MCF 10A (cell line): ENCODE results near the gene ZNF423. TPM values are rescaled to one million over a fixed set of nuclear protein-coding genes. Genes with fewer than 3 reads are reported as not detected.

ENCODE experiments used
- BruUV-seq: library from RNA; stranded (reverse); fragments of 400-500 nt; replicated peaks from 2 replicates; lab custom pipeline; 2021; lab: Mats Ljungman, UMichigan
- CTCF ChIA-PET: fragments of 300-600 bp; sonication (Branson Sonifier 250); formaldehyde crosslinking; extraction: SDS; loops from one replicate; lab custom pipeline; 2021; ENCODE audit warnings: antibody characterized with exemption, inconsistent platforms; lab: Yijun Ruan, JAX
- POLR2A ChIA-PET: fragments of 300-600, 350-650 bp; sonication (Branson Sonifier 250); formaldehyde crosslinking; extraction: SDS; loops from one replicate; lab custom pipeline; 2020; ENCODE audit warnings: antibody characterized with exemption, inconsistent platforms; lab: Yijun Ruan, JAX
- DNase-seq: peaks from one replicate; pipeline ENCODE4 v3.0.0-alpha.2; 2018; ENCODE audit not compliant: unreplicated experiment
- H3K27ac Mint-ChIP-seq: one replicate; pipeline ENCODE4 v1.8.0; 2022; ENCODE audit warnings: mild to moderate bottlenecking, low read depth, mixed read lengths; ENCODE audit not compliant: unreplicated experiment
- H3K27me3 Mint-ChIP-seq: one replicate; pipeline ENCODE4 v1.8.0; 2022; ENCODE audit warnings: mixed read lengths; ENCODE audit not compliant: insufficient read depth, unreplicated experiment
- H3K36me3 Mint-ChIP-seq: one replicate; pipeline ENCODE4 v1.8.0; 2022; ENCODE audit warnings: mild to moderate bottlenecking, moderate library complexity, mixed read lengths; ENCODE audit not compliant: insufficient read depth, unreplicated experiment
- H3K4me1 Mint-ChIP-seq: one replicate; pipeline ENCODE4 v1.8.0; 2022; ENCODE audit warnings: mixed read lengths; ENCODE audit not compliant: insufficient read depth, unreplicated experiment
- H3K4me3 Mint-ChIP-seq: one replicate; pipeline ENCODE4 v1.8.0; 2022; ENCODE audit warnings: mild to moderate bottlenecking, moderate library complexity, mixed read lengths; ENCODE audit not compliant: unreplicated experiment
- H3K9me3 Mint-ChIP-seq: one replicate; pipeline ENCODE4 v1.8.0; 2022; ENCODE audit warnings: mixed read lengths; ENCODE audit not compliant: unreplicated experiment
- intact Hi-C: fragments of 100-400 bp; cut with micrococcal nuclease; formaldehyde crosslinking; loops from 2 replicates; pipeline ENCODE4 v1.14.1; 2022
- total RNA-seq: library from RNA; stranded (reverse); gene quantifications from 2 replicates; pipeline ENCODE4 v1.2.3, GENCODE V29; 2022
- TF ChIP-seq, protein P1 (sequence below): fragments of 200-600 bp; IDR thresholded peaks from one replicate; pipeline ENCODE4 v1.8.0; 2022; ENCODE audit warnings: antibody characterized with exemption, mild to moderate bottlenecking; ENCODE audit not compliant: unreplicated experiment

The ZNF423 gene
- total RNA-seq, 1 experiment from 2014 or later: not detected

DNA sequence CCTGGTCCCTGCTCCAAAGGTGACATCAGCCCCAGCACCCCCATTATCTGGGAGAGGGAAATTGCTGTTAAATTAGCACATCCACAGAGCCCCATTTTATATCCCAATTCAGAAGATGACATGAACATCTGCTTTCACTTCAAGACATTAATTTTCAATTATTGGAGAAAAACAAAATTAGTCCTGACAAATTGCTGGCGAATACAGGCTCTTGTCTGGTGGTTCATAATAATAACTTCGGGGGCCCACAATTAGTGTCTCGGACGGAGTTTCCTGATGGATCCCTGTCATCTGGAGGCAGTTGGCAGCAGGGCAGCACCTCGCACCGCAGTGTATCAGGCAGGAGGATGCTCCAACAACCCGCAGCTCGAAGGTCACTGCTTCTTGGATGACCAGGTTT lies 7.4 kb downstream of the ZNF423 start:
- no peak overlapping the region for H3K27ac Mint-ChIP-seq
- no peak overlapping the region for H3K4me3 Mint-ChIP-seq
- H3K36me3 Mint-ChIP-seq: no peaks in the 10 kb centered on the region
- peaks cover 86% of the 10 kb centered on the region for H3K27me3 Mint-ChIP-seq
- DNase-seq: no peak
- ChIA-PET POLR2A (no interaction called here), CTCF (no interaction called here)
- H3K9me3 Mint-ChIP-seq: no peaks in the 10 kb centered on the region
- intact Hi-C loops: no loop called here
- TF ChIP-seq, protein P1, sequence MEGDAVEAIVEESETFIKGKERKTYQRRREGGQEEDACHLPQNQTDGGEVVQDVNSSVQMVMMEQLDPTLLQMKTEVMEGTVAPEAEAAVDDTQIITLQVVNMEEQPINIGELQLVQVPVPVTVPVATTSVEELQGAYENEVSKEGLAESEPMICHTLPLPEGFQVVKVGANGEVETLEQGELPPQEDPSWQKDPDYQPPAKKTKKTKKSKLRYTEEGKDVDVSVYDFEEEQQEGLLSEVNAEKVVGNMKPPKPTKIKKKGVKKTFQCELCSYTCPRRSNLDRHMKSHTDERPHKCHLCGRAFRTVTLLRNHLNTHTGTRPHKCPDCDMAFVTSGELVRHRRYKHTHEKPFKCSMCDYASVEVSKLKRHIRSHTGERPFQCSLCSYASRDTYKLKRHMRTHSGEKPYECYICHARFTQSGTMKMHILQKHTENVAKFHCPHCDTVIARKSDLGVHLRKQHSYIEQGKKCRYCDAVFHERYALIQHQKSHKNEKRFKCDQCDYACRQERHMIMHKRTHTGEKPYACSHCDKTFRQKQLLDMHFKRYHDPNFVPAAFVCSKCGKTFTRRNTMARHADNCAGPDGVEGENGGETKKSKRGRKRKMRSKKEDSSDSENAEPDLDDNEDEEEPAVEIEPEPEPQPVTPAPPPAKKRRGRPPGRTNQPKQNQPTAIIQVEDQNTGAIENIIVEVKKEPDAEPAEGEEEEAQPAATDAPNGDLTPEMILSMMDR: no peak
- BruUV-seq: no TSS peak
- no peaks in the 10 kb centered on the region for H3K4me1 Mint-ChIP-seq

DNA sequence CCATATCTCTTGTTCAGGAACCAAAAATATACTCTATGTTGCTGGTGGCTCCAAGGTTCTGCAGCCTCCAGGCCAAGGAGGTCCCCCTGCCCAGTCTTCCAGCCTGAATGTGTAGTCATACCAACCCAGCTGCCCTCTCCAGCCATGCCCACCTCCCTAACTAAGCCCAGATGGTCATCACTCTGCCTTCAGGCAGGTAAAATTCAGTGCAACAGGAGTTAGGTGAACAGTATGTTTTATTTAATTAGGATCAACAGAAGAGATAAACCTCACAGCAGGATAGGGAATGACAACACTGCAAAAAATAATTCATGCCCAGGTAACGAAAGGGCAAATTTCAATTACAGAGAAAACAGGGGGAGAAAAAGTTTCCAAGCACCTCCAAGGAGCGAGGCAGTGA lies 9.1 kb downstream of the ZNF423 start:
- Mint-ChIP-seq H3K27me3 (peaks cover 69% of the 10 kb centered on the region), H3K27ac (no peak overlapping the region), H3K4me1 (no peaks in the 10 kb centered on the region), H3K9me3 (no peaks in the 10 kb centered on the region), H3K4me3 (no peak overlapping the region), H3K36me3 (no peaks in the 10 kb centered on the region)
- intact Hi-C loops: no loop called here
- TF ChIP-seq, protein P1: no peak
- BruUV-seq: no TSS peak
- ChIA-PET POLR2A (no interaction called here), CTCF (interaction anchor here (1.0 kb wide), 1 partner anchor 19 kb away, joined by 3 read pairs; no protein-coding TSS in a partner anchor)
- DNase-seq: no peak

DNA sequence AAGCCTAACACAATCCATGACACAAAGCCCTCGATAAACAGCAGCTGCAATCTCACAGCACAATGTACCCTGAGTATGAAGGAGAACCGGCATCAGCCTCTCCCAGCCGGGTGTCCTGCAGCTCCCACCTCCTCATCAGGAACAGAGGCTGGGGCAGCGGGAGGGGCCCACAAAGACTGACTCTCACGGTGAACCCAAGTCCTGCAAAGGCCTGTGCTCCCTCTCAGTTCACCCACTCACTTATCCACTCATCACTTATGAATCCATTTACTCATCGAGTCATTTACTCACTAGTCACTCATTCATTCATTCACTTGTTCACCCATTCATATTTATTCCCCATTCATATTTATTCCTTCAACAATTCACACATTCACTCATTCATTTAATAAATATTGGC lies 11.6 kb downstream of the ZNF423 start:
- no peaks in the 10 kb centered on the region for H3K9me3 Mint-ChIP-seq
- no peaks in the 10 kb centered on the region for H3K4me1 Mint-ChIP-seq
- BruUV-seq: no TSS peak

DNA sequence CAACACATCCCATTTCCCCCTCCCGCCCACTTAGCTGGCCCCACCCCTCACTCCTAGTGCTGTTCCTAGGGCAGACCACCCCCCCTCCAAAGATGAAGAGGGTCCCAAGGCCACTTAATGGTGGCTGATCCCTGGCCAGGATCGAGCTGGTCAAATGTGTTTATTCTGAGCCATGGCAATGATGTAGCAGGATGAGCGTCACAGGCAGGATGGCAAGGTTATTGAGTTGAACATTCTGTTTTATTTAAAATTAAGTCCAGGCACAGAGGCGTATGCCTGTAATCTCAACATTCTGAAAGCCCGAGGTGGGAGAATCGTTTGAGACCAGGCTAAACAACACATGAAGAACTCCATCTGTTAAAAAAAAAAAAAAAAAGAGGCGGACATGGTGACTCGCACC lies 12.2 kb downstream of the ZNF423 start:
- TF ChIP-seq, protein P1: no peak
- H3K36me3 Mint-ChIP-seq: no peaks in the 10 kb centered on the region
- ChIA-PET POLR2A (interaction anchor here (0.6 kb wide), 1 partner anchor 129 kb away, joined by 6 read pairs; no protein-coding TSS in a partner anchor), CTCF (interaction anchor here (0.6 kb wide), 1 partner anchor 1339 kb away, joined by 5 read pairs; no protein-coding TSS in a partner anchor)
- no TSS peak for BruUV-seq
- no peak for DNase-seq
- no peak overlapping the region for H3K4me3 Mint-ChIP-seq
- H3K27me3 Mint-ChIP-seq: peaks cover 56% of the 10 kb centered on the region
- no peak overlapping the region for H3K27ac Mint-ChIP-seq
- H3K4me1 Mint-ChIP-seq: no peaks in the 10 kb centered on the region
- intact Hi-C loops: no loop called here
- no peaks in the 10 kb centered on the region for H3K9me3 Mint-ChIP-seq

More for the DNA sequence above, 11.6 kb downstream of the ZNF423 start:
- CTCF ChIA-PET: interaction anchor here (0.6 kb wide), 1 partner anchor 1339 kb away, joined by 5 read pairs; no protein-coding TSS in a partner anchor
- Mint-ChIP-seq H3K27me3 (peaks cover 62% of the 10 kb centered on the region), H3K27ac (no peak overlapping the region), H3K36me3 (no peaks in the 10 kb centered on the region), H3K4me3 (no peak overlapping the region)
- POLR2A ChIA-PET: interaction anchor here (0.6 kb wide), 1 partner anchor 128 kb away, joined by 6 read pairs; no protein-coding TSS in a partner anchor
- intact Hi-C loops: no loop called here
- no peak for DNase-seq
- TF ChIP-seq, protein P1: no peak
